ENCODE results near the gene MT1G. TPM values are rescaled to one million over a fixed set of nuclear protein-coding genes. Genes with fewer than 3 reads are reported as not detected.
A peak's percentile ranks its signal among the peaks of the same experiment; 100 is the strongest.

Gene MT1G
- total and polyA plus RNA-seq, 4 experiments from 2014 or later, result 1.3 TPM; not detected in 3

DNA sequence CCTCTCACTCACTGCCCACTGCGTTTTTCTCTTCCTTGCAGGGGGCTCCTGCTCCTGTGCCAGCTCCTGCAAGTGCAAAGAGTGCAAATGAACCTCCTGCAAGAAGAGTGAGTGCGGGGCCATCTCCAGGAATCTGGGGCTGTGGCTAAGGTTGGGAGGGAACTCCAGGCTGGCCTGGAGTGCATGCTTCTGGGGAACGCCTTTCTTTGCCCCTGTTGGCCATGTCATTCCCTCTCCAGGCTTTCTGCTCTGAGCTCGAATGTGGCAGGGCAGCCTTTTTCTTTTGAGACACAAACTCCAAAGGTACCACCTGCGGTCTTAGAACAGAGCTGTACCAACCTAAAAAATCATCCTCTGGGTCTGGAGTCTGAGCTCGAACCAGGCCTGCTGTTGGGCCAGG is 49.7 kb downstream of the MT1G start:
- CTCF ChIA-PET (ENCODE audit: partially characterized antibody), result interaction anchor here (1.0 to 2.0 kb wide), 2 partner anchors 41 to 85 kb away, joined by 4 to 8 read pairs; no protein-coding TSS in a partner anchor
- H3K4me3 Mint-ChIP-seq, result peak overlapping the region in 1 of 8 donors; percentile 4

DNA sequence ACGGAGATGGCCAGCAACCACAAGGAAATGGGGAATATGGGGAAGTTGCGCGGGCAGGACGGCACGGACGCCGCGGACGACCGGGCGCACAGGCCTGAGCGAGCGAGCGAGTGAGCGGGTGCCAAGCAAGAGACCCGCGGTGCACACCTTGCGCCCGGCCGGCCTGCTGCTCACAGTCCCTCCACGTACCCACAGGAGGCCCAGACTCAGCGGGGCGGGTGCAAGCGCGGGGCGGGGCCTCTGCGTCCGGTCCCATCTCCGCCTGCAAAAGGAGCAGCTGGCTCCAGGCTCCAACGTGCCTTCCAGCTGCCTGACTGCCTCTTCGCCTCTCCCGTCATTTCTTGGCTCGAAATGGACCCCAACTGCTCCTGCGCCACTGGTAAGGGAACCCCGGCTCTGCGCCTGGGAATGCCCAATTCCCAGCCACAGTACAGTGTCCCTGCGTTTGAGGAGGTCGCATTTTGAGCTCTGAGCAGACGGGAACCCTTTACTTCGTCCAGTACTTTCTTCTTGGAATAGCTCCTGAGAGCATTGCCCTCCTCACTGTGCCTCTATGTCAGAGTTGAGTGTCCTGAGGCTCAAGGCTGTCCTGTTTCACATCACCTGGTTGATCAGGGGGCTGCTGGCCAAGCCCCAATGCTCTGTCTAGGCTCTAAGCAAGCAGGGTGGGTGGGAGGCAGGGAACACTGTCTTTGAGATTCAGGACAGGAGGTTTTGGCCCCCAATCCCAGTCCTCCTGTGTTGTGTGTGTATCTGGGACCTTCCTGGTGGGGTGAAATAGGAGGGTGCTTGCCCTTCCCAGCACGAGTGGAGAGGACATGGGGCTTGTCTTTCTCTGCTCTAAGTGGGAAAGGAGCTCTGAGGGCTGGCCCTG is 50.4 kb downstream of the MT1G start:
- Histone ChIP-seq H3K4me1 (ENCODE audit: insufficient read depth, low read length) (no peaks in the 10 kb centered on the region), H3K27me3 (ENCODE audit: insufficient read depth, low read length) (no peaks in the 10 kb centered on the region), H3K4me3 (ENCODE audit: low read length in 2 of 2) (peak overlapping the region in 1 of 2 donors; percentile 22), H3K9me3 (ENCODE audit: control insufficient read depth in 1 of 2, low read length in 2 of 2) (no peaks in the 10 kb centered on the region), H3K27ac (ENCODE audit: low read depth, low read length) (no peak overlapping the region), H3K36me3 (ENCODE audit: insufficient read depth, low read length) (no peaks in the 10 kb centered on the region)
- Mint-ChIP-seq H3K36me3 (no peaks in the 10 kb centered on the region), H3K27me3 (peaks cover 0 to 7% of the 10 kb centered on the region in 2 donors), H3K9me3 (no peaks in the 10 kb centered on the region), H3K4me1 (peaks cover 3 to 6% (median 5%) of the 10 kb centered on the region in 4 donors), H3K27ac (peak overlapping the region in 2 of 7 donors; percentile 50 to 57), H3K4me3 (peak overlapping the region; percentile 27 to 76 (median 66))
- ChIA-PET POLR2A (ENCODE audit: partially characterized antibody) (interaction anchor here (1.2 to 1.6 kb wide), 3 partner anchors 9 to 46 kb away, joined by 3 to 4 read pairs (median 3); partner anchors contain the start of gene MT2A), CTCF (ENCODE audit: partially characterized antibody) (interaction anchor here (2.0 kb wide), 1 partner anchor 41 kb away, joined by 8 read pairs; no protein-coding TSS in a partner anchor)
- DNase-seq, result peak in 2 of 5 donors; percentile 26 to 46
- intact Hi-C loops (cut with micrococcal nuclease), result loop anchor here (1.0 kb wide), 1 partner anchor 9 kb away; the partner anchor contains the start of gene MT2A

More for the DNA sequence above, 49.7 kb downstream of the MT1G start:
- Mint-ChIP-seq H3K27ac (peak overlapping the region in 2 of 7 donors; percentile 47 to 57), H3K9me3 (no peaks in the 10 kb centered on the region), H3K36me3 (no peaks in the 10 kb centered on the region), H3K4me1 (peaks cover 3 to 6% (median 5%) of the 10 kb centered on the region in 4 donors), H3K27me3 (peaks cover 0 to 7% of the 10 kb centered on the region in 2 donors)
- Histone ChIP-seq H3K9me3 (ENCODE audit: control insufficient read depth in 1 of 2, low read length in 2 of 2) (no peaks in the 10 kb centered on the region), H3K27me3 (ENCODE audit: insufficient read depth, low read length) (no peaks in the 10 kb centered on the region), H3K4me1 (ENCODE audit: insufficient read depth, low read length) (no peaks in the 10 kb centered on the region), H3K4me3 (ENCODE audit: low read length in 2 of 2) (no peak overlapping the region), H3K36me3 (ENCODE audit: insufficient read depth, low read length) (no peaks in the 10 kb centered on the region), H3K27ac (ENCODE audit: low read depth, low read length) (no peak overlapping the region)
- DNase-seq, result no peak
- POLR2A ChIA-PET (ENCODE audit: partially characterized antibody), result interaction anchor here (1.2 to 1.6 kb wide), 3 partner anchors 10 to 45 kb away, joined by 3 to 4 read pairs (median 3); partner anchors contain the start of gene MT2A
- intact Hi-C loops (cut with micrococcal nuclease), result no loop called here

Other genes with a start within 250 kb of the MT1G start
- 10 to 100 TPM; 59.8 to 67.6 TPM for gene AMFR, start 242.5 kb downstream of the MT1G start, total RNA-seq
- 10 to 100 TPM; 45.7 to 61.0 TPM for gene AMFR, start 242.5 kb downstream of the MT1G start, polyA plus RNA-seq
- gene NUDT21, start 216.7 kb downstream of the MT1G start, total RNA-seq, result 100 to 1,000 TPM; 109 to 110 TPM
- gene NUDT21, start 216.7 kb downstream of the MT1G start, polyA plus RNA-seq, result 10 to 100 TPM; 78.3 to 98.4 TPM
- gene OGFOD1, start 216.5 kb downstream of the MT1G start, total RNA-seq, result 10 to 100 TPM; 42.7 to 47.2 TPM
- 100 to 1,000 TPM; 115 to 151 TPM for gene OGFOD1, start 216.5 kb downstream of the MT1G start, polyA plus RNA-seq
- gene BBS2, start 148.0 kb downstream of the MT1G start, total RNA-seq, result 10 to 100 TPM; 95.8 to 96.0 TPM
- gene BBS2, start 148.0 kb downstream of the MT1G start, polyA plus RNA-seq, result 10 to 100 TPM; 36.6 to 39.2 TPM
- not detected for gene MT4, start 103.0 kb downstream of the MT1G start, total RNA-seq
- gene MT4, start 103.0 kb downstream of the MT1G start, polyA plus RNA-seq, result not detected
- gene MT3, start 78.5 kb downstream of the MT1G start, total RNA-seq, result not detected
- gene MT3, start 78.5 kb downstream of the MT1G start, polyA plus RNA-seq, result 1 to 10 TPM in 1 of 2 donors, not detected in 1; 1.1 TPM
- 10 to 100 TPM; 15.8 to 17.7 TPM for gene MT2A, start 59.5 kb downstream of the MT1G start, total RNA-seq
- gene MT2A, start 59.5 kb downstream of the MT1G start, polyA plus RNA-seq, result 100 to 1,000 TPM in 1 of 2 donors, 10 to 100 TPM in 1; 87.5 to 226 TPM
- gene MT1E, start 42.3 kb downstream of the MT1G start, total RNA-seq, result not detected
- 10 to 100 TPM in 1 of 2 donors, 1 to 10 TPM in 1; 6.8 to 16.0 TPM for gene MT1E, start 42.3 kb downstream of the MT1G start, polyA plus RNA-seq
- not detected for gene MT1M, start 35.4 kb downstream of the MT1G start, total RNA-seq
- gene MT1M, start 35.4 kb downstream of the MT1G start, polyA plus RNA-seq, result not detected
- not detected for gene MT1A, start 29.4 kb downstream of the MT1G start, total RNA-seq
- gene MT1A, start 29.4 kb downstream of the MT1G start, polyA plus RNA-seq, result not detected
- not detected for gene MT1B, start 16.2 kb downstream of the MT1G start, total RNA-seq
- gene MT1B, start 16.2 kb downstream of the MT1G start, polyA plus RNA-seq, result not detected
- 10 to 100 TPM in 1 of 2 experiments, 1 to 10 TPM in 1; 8.3 to 12.9 TPM for gene MT1F, start 10.1 kb downstream of the MT1G start, total RNA-seq
- gene MT1F, start 10.1 kb downstream of the MT1G start, polyA plus RNA-seq, result 10 to 100 TPM; 12.0 to 28.9 TPM
- under 1 TPM in 1 of 2 experiments, not detected in 1; 0.78 TPM for gene MT1H, start 1.7 kb upstream of the MT1G start, total RNA-seq
- not detected for gene MT1H, start 1.7 kb upstream of the MT1G start, polyA plus RNA-seq
- gene MT1X, start 14.4 kb upstream of the MT1G start, total RNA-seq, result 10 to 100 TPM; 21.0 to 23.7 TPM
- 100 to 1,000 TPM in 1 of 2 donors, 10 to 100 TPM in 1; 76.0 to 146 TPM for gene MT1X, start 14.4 kb upstream of the MT1G start, polyA plus RNA-seq
- gene NUP93, start 62.1 kb upstream of the MT1G start, total RNA-seq, result 10 to 100 TPM; 48.0 to 56.5 TPM
- gene NUP93, start 62.1 kb upstream of the MT1G start, polyA plus RNA-seq, result 10 to 100 TPM; 63.1 to 73.2 TPM
- not detected for gene SLC12A3, start 197.1 kb upstream of the MT1G start, total RNA-seq
- not detected for gene SLC12A3, start 197.1 kb upstream of the MT1G start, polyA plus RNA-seq

All from CD4-positive, alpha-beta memory T cell (primary cell).